Stomach (tissue), 9 donors: ENCODE results near the gene HMGCL. TPM values are rescaled to one million over a fixed set of nuclear protein-coding genes. Genes with fewer than 3 reads are reported as not detected.
A peak's percentile ranks its signal among the peaks of the same experiment; 100 is the strongest.

ENCODE experiments used
- DNase-seq, 2 donors: peaks; one replicate each; pipeline versions ENCODE4 v3.0.0 to v3.0.0-alpha.2; 2013 to 2019
- H3K27ac ChIP-seq, 5 donors: fragments of 200-600 bp in 4 of 5; sonication (generic) in 4 of 5; one replicate each; pipeline ENCODE4 v1.5.1; 2013 to 2019; ENCODE audit warnings: mild to moderate bottlenecking in 1 of 5, moderate library complexity in 1 of 5
- H3K27me3 ChIP-seq, 3 donors: fragments of 200-600 bp; sonication (generic); one replicate each; pipeline ENCODE4 v1.5.1; 2017 to 2019; ENCODE audit warnings: mixed run types in 1 of 3
- H3K36me3 ChIP-seq, 4 donors: fragments of 200-600 bp; sonication (generic); 1 replicate in 3 of 4; 2 replicates in 1 of 4; pipeline ENCODE4 v1.5.1; 2016 to 2019
- H3K4me1 ChIP-seq, 4 donors: fragments of 200-600 bp; sonication (generic); one replicate each; pipeline ENCODE4 v1.5.1; 2016 to 2019
- H3K4me3 ChIP-seq, 4 donors: fragments of 200-600 bp; sonication (generic) in 3 of 4; one replicate each; pipeline ENCODE4 v1.5.1; 2016 to 2019; ENCODE audit warnings: mild to moderate bottlenecking in 1 of 4
- H3K9me3 ChIP-seq, 4 donors: fragments of 200-600 bp; sonication (generic); one replicate each; pipeline ENCODE4 v1.5.1; 2016 to 2019
- EP300 ChIP-seq: sonication (generic); formaldehyde crosslinking; IDR thresholded peaks from one replicate; pipeline ENCODE4 v1.6.1; 2017; ENCODE audit warnings: antibody characterized with exemption
- POLR2A ChIP-seq, 4 donors: fragments of 450-650 bp; IDR thresholded peaks; one replicate each; pipeline ENCODE4 v1.6.1; 2016; ENCODE audit warnings: antibody characterized with exemption in 4 of 4, control low read depth in 2 of 4, mild to moderate bottlenecking in 1 of 4, moderate library complexity in 1 of 4
- POLR2AphosphoS5 ChIP-seq, 3 donors: sonication (generic); formaldehyde crosslinking; IDR thresholded peaks; one replicate each; pipeline ENCODE4 v1.6.1; 2016; ENCODE audit warnings: antibody characterized with exemption in 3 of 3
- WGBS, 5 donors: extraction: QIAGEN DNeasy Blood & Tissue Kit in 3 of 5; methylation state at CpG; one replicate each; pipeline versions ENCODE4 v1.1.5 to v1.1.7; 2013 to 2018; 5-methylcytosine and 5-hydroxymethylcytosine counted together
- intact Hi-C: fragments of 100-400 bp; cut with DNase I; formaldehyde crosslinking; loops from one replicate; pipeline ENCODE4 v1.15.1; 2023; ENCODE audit warnings: low total_unique reads
- polyA plus RNA-seq, 3 donors: library from polyadenylated mRNA; stranded (reverse); fragments of 200-250 nt; gene quantifications; one replicate each; pipeline ENCODE4 v1.2.3, GENCODE V29; 2013
- total RNA-seq, 5 donors: library from RNA; depleted of rRNA; stranded (reverse); fragments of >200 nt; gene quantifications; one replicate each; pipeline versions ENCODE4 v1.1.0 to v1.2.3, GENCODE V29; 2014 to 2016
- TF ChIP-seq, protein P1 (sequence below), 7 experiments: fragments of 450-650 bp in 4 of 7; fragments of 200-600 bp in 3 of 7; sonication (generic) in 3 of 7; IDR thresholded peaks; one replicate each; pipeline ENCODE4 v1.5.1; 2016 to 2019; ENCODE audit warnings: antibody characterized with exemption in 7 of 7, control low read depth in 2 of 7, mild to moderate bottlenecking in 1 of 7
- donor health status: healthy with polysubstance abuse.
- donor health status: Bipolar disorder and iron deficiency.
- donor health status: healthy.

HMGCL gene
- total and polyA plus RNA-seq, 8 donors = 20.1 to 71.0 (median 40.8) TPM; not detected in 1

- Histone ChIP-seq H3K27me3 (no peaks in the 10 kb centered on the region), H3K27ac (peak overlapping the region; percentile 20 to 87 (median 52))
- 27 to 52% (median 42%) methylated on average over 12 to 21 of the region's 21 CpGs for WGBS, 5 donors
Observed at GRCh38 chr1:23793861-23794731, 31.1 kb downstream of the HMGCL start.

GRCh38 chr1:23793018-23793781 is 32.0 kb downstream of the HMGCL start:
- Histone ChIP-seq H3K27ac (peak overlapping the region; percentile 20 to 87 (median 82)), H3K36me3 (peaks cover 30 to 62% (median 60%) of the 10 kb centered on the region in 4 donors), H3K4me1 (peaks cover 69 to 81% (median 77%) of the 10 kb centered on the region in 4 donors), H3K27me3 (no peaks in the 10 kb centered on the region), H3K9me3 (no peaks in the 10 kb centered on the region), H3K4me3 (peak overlapping the region in 3 of 4 donors; percentile 70 to 87 (median 78))
- intact Hi-C loops = no loop called here
- TF ChIP-seq POLR2AphosphoS5 (IDR thresholded peaks at IDR 0.05) (peak in 1 of 3 donors; percentile 34), POLR2A (IDR thresholded peaks at IDR 0.05) (no peak), EP300 (no peak)
- TF ChIP-seq, protein P1, sequence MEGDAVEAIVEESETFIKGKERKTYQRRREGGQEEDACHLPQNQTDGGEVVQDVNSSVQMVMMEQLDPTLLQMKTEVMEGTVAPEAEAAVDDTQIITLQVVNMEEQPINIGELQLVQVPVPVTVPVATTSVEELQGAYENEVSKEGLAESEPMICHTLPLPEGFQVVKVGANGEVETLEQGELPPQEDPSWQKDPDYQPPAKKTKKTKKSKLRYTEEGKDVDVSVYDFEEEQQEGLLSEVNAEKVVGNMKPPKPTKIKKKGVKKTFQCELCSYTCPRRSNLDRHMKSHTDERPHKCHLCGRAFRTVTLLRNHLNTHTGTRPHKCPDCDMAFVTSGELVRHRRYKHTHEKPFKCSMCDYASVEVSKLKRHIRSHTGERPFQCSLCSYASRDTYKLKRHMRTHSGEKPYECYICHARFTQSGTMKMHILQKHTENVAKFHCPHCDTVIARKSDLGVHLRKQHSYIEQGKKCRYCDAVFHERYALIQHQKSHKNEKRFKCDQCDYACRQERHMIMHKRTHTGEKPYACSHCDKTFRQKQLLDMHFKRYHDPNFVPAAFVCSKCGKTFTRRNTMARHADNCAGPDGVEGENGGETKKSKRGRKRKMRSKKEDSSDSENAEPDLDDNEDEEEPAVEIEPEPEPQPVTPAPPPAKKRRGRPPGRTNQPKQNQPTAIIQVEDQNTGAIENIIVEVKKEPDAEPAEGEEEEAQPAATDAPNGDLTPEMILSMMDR (IDR thresholded peaks at IDR 0.05) = peak in 1 of 7 experiments; percentile 8
- peak; percentile 89 to 90 for DNase-seq
- 37 to 59% (median 51%) methylated on average over 8 to 16 of the region's 16 CpGs for WGBS, 5 donors

More at GRCh38 chr1:23793861-23794731, 31.1 kb downstream of the HMGCL start:
- Histone ChIP-seq H3K36me3 (peaks cover 28 to 55% (median 55%) of the 10 kb centered on the region in 4 donors), H3K9me3 (no peaks in the 10 kb centered on the region), H3K4me3 (peak overlapping the region in 1 of 4 donors; percentile 17), H3K4me1 (peaks cover 73 to 90% (median 86%) of the 10 kb centered on the region in 4 donors)
- TF ChIP-seq, protein P1 (IDR thresholded peaks at IDR 0.05) = no peak
- TF ChIP-seq POLR2A (IDR thresholded peaks at IDR 0.05) (no peak), EP300 (no peak), POLR2AphosphoS5 (IDR thresholded peaks at IDR 0.05) (no peak)
- intact Hi-C loops = no loop called here
- peak in 1 of 2 donors; percentile 46 for DNase-seq

- H3K9me3 ChIP-seq = no peaks in the 10 kb centered on the region
- WGBS, 5 donors = 36 to 59% (median 49%) methylated on average over 11 to 19 of the region's 19 CpGs
- no peak for DNase-seq
- intact Hi-C loops = no loop called here
- TF ChIP-seq, protein P1 (IDR thresholded peaks at IDR 0.05) = no peak
- H3K4me1 ChIP-seq = peaks cover 60 to 73% (median 69%) of the 10 kb centered on the region in 4 donors
- no peaks in the 10 kb centered on the region for H3K27me3 ChIP-seq
- peak overlapping the region; percentile 70 to 87 (median 82) for H3K4me3 ChIP-seq
- H3K27ac ChIP-seq = peak overlapping the region; percentile 82 to 88 (median 84)
- peaks cover 36 to 62% (median 61%) of the 10 kb centered on the region in 4 donors for H3K36me3 ChIP-seq
Observed at GRCh38 chr1:23792151-23792945, 32.9 kb downstream of the HMGCL start.
